Type B pancreatic cell (in vitro differentiated cells): ENCODE results near the gene SNCG. TPM values are rescaled to one million over a fixed set of nuclear protein-coding genes. Genes with fewer than 3 reads are reported as not detected.
"Not testable (repeated sequence)": the region's sequence is repeated elsewhere in the genome, so short reads cannot be mapped to it uniquely, and the experiment has no call there.

Source experiments
- DNase-seq: peaks from one replicate; pipeline ENCODE4 v3.0.0; 2021; ENCODE audit warnings: mixed read lengths; ENCODE audit not compliant: unreplicated experiment; ENCODE audit errors: extremely low spot score
- H3K27ac Mint-ChIP-seq: 2 replicates; pipeline ENCODE4 v1.8.0; 2021; ENCODE audit warnings: mild to moderate bottlenecking, mixed read lengths
- H3K27me3 Mint-ChIP-seq: 2 replicates; pipeline ENCODE4 v1.8.0; 2021; ENCODE audit warnings: mixed read lengths
- H3K36me3 Mint-ChIP-seq: 2 replicates; pipeline ENCODE4 v1.8.0; 2021; ENCODE audit warnings: mixed read lengths
- H3K4me1 Mint-ChIP-seq: one replicate; pipeline ENCODE4 v1.8.0; 2021; ENCODE audit warnings: mixed read lengths; ENCODE audit not compliant: unreplicated experiment
- H3K4me3 Mint-ChIP-seq: 2 replicates; pipeline ENCODE4 v1.8.0; 2021; ENCODE audit warnings: mild to moderate bottlenecking, mixed read lengths
- H3K9me3 Mint-ChIP-seq: 2 replicates; pipeline ENCODE4 v1.8.0; 2021; ENCODE audit warnings: mixed read lengths
- total RNA-seq: library from RNA; stranded (reverse); gene quantifications from 2 replicates; pipeline ENCODE4 v1.2.1, GENCODE V29; 2021; ENCODE audit warnings: low replicate concordance
- TF ChIP-seq, protein P1 (sequence below): fragments of 200-600 bp; sonication (generic); conservative IDR thresholded peaks from 2 replicates; pipeline ENCODE4 v1.5.0; 2021; ENCODE audit warnings: antibody characterized with exemption, mild to moderate bottlenecking

Gene SNCG
- total RNA-seq, 1 donor from 2014 or later, result 60.4 TPM

GRCh38 chr10:86931872-86932271 is 26.5 kb upstream of the SNCG start:
- Mint-ChIP-seq H3K36me3 (peaks cover 13% of the 10 kb centered on the region), H3K9me3 (no peaks in the 10 kb centered on the region), H3K4me1 (peaks cover 4% of the 10 kb centered on the region), H3K27ac (peak overlapping the region; percentile 21), H3K4me3 (no peak overlapping the region), H3K27me3 (no peaks in the 10 kb centered on the region)
- TF ChIP-seq, protein P1, sequence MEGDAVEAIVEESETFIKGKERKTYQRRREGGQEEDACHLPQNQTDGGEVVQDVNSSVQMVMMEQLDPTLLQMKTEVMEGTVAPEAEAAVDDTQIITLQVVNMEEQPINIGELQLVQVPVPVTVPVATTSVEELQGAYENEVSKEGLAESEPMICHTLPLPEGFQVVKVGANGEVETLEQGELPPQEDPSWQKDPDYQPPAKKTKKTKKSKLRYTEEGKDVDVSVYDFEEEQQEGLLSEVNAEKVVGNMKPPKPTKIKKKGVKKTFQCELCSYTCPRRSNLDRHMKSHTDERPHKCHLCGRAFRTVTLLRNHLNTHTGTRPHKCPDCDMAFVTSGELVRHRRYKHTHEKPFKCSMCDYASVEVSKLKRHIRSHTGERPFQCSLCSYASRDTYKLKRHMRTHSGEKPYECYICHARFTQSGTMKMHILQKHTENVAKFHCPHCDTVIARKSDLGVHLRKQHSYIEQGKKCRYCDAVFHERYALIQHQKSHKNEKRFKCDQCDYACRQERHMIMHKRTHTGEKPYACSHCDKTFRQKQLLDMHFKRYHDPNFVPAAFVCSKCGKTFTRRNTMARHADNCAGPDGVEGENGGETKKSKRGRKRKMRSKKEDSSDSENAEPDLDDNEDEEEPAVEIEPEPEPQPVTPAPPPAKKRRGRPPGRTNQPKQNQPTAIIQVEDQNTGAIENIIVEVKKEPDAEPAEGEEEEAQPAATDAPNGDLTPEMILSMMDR, result no peak
- DNase-seq, result no peak

DNA sequence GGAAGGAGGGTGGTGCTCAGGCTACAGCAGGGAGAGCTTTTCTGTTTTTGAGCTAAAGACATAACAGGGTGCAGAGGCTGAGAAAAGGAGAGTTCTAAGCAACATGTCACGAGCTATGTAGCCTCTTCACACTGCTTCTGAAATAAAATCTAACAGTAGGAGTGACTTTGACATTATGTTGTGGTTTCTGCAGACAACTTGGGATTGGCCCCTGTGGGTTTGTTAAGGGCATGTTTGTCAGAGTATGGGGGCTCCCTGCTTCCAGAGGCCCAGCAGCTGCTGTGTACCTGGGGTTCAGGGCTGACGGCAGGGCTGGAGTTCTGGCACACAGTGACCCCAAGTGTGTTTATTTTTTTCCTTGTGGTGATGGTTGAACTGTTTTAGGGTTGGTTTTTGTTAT is 25.7 kb upstream of the SNCG start:
- peaks cover 4% of the 10 kb centered on the region for H3K4me1 Mint-ChIP-seq
- no peak overlapping the region for H3K4me3 Mint-ChIP-seq
- no peaks in the 10 kb centered on the region for H3K9me3 Mint-ChIP-seq
- H3K36me3 Mint-ChIP-seq, result peaks cover 13% of the 10 kb centered on the region
- TF ChIP-seq, protein P1, result no peak
- DNase-seq, result no peak
- no peaks in the 10 kb centered on the region for H3K27me3 Mint-ChIP-seq
- no peak overlapping the region for H3K27ac Mint-ChIP-seq

GRCh38 chr10:86934162-86934711 is 24.2 kb upstream of the SNCG start:
- not testable (repeated sequence) for DNase-seq, H3K27me3 Mint-ChIP-seq, H3K4me1 Mint-ChIP-seq, H3K4me3 Mint-ChIP-seq, H3K9me3 Mint-ChIP-seq
- Mint-ChIP-seq H3K36me3 (peaks cover 13% of the 10 kb centered on the region), H3K27ac (peak overlapping the region; percentile 9)

DNA sequence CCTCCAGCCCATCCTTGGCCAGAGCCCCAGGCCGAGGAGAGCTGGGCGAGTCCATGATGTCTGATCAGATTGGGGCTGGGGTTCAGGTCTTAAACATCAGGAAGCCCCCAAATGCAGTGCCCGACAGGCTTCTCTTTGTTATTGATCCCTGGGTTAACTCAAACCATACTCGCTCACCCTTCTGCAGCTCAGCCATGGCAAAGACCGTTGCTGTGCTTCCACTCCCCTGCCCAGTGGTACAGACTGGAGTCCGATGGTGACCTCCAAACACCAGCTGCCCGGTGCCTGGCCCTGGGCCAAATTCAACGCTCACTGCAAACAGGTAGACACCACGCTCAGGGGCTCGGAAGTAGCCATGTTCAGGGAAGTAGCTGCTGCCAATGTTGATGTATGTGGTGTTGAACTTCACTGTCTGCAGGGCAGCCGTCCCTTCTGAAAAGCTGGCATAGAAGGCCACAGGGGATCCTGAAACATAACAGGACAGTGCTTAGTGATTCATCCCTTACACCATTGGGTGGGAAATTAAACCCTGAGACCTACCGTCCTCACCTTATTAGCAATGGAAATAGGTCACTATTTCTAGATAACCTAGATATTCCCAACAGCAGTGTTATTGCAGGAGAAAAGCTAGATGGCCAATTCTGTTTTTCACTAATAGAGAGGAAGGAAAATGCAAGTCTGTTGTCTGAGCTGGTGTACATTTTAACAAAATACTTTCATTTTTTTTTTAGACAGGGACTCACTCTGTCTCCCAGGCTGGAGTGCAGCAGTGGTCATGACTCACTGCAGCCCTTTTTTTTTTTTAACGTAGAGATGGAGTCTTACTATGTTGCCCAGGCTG is 21.5 kb upstream of the SNCG start:
- TF ChIP-seq, protein P1, result no peak
- DNase-seq, result no peak
- Mint-ChIP-seq H3K9me3 (no peaks in the 10 kb centered on the region), H3K27me3 (no peaks in the 10 kb centered on the region), H3K4me3 (no peak overlapping the region), H3K4me1 (peaks cover 4% of the 10 kb centered on the region), H3K27ac (no peak overlapping the region), H3K36me3 (peaks cover 2% of the 10 kb centered on the region)

GRCh38 chr10:86937502-86938154 is 20.8 kb upstream of the SNCG start:
- Mint-ChIP-seq H3K27ac (no peak overlapping the region), H3K9me3 (no peaks in the 10 kb centered on the region), H3K27me3 (no peaks in the 10 kb centered on the region), H3K4me1 (peaks cover 4% of the 10 kb centered on the region), H3K36me3 (no peaks in the 10 kb centered on the region), H3K4me3 (peak overlapping the region; percentile 65)
- DNase-seq, result no peak
- TF ChIP-seq, protein P1, result no peak

- TF ChIP-seq, protein P1, result no peak
- Mint-ChIP-seq H3K36me3 (no peaks in the 10 kb centered on the region), H3K4me3 (no peak overlapping the region), H3K27me3 (no peaks in the 10 kb centered on the region), H3K4me1 (peaks cover 4% of the 10 kb centered on the region), H3K9me3 (no peaks in the 10 kb centered on the region), H3K27ac (no peak overlapping the region)
- no peak for DNase-seq
Observed at GRCh38 chr10:86938260-86938659, 20.1 kb upstream of the SNCG start.

- not testable (repeated sequence) for H3K27ac Mint-ChIP-seq, H3K9me3 Mint-ChIP-seq, H3K36me3 Mint-ChIP-seq, H3K27me3 Mint-ChIP-seq, DNase-seq, H3K4me3 Mint-ChIP-seq
- peaks cover 11% of the 10 kb centered on the region for H3K4me1 Mint-ChIP-seq
Observed at GRCh38 chr10:86940076-86940475, 18.3 kb upstream of the SNCG start.
